ENCODE results near the gene CRYBG2.

GRCh38 chr1:26399034-26399433, 45.1 kb upstream of the CRYBG2 start:
- TF ChIP-seq POLR2A (IDR thresholded peaks at IDR 0.05) = no peak
- no peak for TF ChIP-seq CTCF (IDR thresholded peaks at IDR 0.05)
- no peak for TF ChIP-seq POLR2AphosphoS5 (IDR thresholded peaks at IDR 0.05; ENCODE audit: insufficient read depth in 1 of 2, low read depth in 1 of 2)

Data from vagina (tissue), 2 donors.